Activated CD4-positive, alpha-beta memory T cell treated with anti-CD3 and anti-CD28 coated beads, Interleukin-2, amount 10 ng/mL, durations not matched to agents 7 days and 5 days (primary cell): Measurements from ENCODE around the gene CHST11. TPM values are rescaled to one million over a fixed set of nuclear protein-coding genes. Genes with fewer than 3 reads are reported as not detected.

Experiments
- CTCF ChIA-PET: fragments of 350-600 bp; sonication (Branson Sonifier 250); formaldehyde crosslinking; loops from one replicate; lab custom pipeline; 2021; ENCODE audit warnings: antibody characterized with exemption, inconsistent platforms; lab: Charles Lee
- POLR2A ChIA-PET: fragments of 350-600 bp; sonication (Branson Sonifier 250); formaldehyde crosslinking; loops from one replicate; lab custom pipeline; 2021; ENCODE audit warnings: antibody characterized with exemption; lab: Charles Lee
- DNase-seq: peaks from one replicate; pipeline ENCODE4 v3.0.0-alpha.2; 2020
- H3K27ac Mint-ChIP-seq: one replicate; pipeline ENCODE4 v1.8.0; 2021; ENCODE audit warnings: mild to moderate bottlenecking, mixed read lengths
- H3K27me3 Mint-ChIP-seq: one replicate; pipeline ENCODE4 v1.8.0; 2021; ENCODE audit warnings: mixed read lengths
- H3K36me3 Mint-ChIP-seq: one replicate; pipeline ENCODE4 v1.8.0; 2021; ENCODE audit warnings: low read depth, mixed read lengths
- H3K4me1 Mint-ChIP-seq: one replicate; pipeline ENCODE4 v1.8.0; 2021; ENCODE audit warnings: mixed read lengths
- H3K4me3 Mint-ChIP-seq: one replicate; pipeline ENCODE4 v1.8.0; 2021; ENCODE audit warnings: mild to moderate bottlenecking, mixed read lengths
- H3K9me3 Mint-ChIP-seq: one replicate; pipeline ENCODE4 v1.8.0; 2021; ENCODE audit warnings: mixed read lengths
- total RNA-seq, 2 experiments: library from RNA; stranded (reverse); gene quantifications; one replicate each; pipeline ENCODE4 v1.2.3, GENCODE V29; 2021

The CHST11 gene
- total RNA-seq, 2 experiments from 2014 or later, result 124 to 125 TPM

- Mint-ChIP-seq H3K9me3 (no peaks in the 10 kb centered on the region), H3K36me3 (peaks cover 32% of the 10 kb centered on the region), H3K27me3 (no peaks in the 10 kb centered on the region), H3K4me1 (peaks cover 79% of the 10 kb centered on the region), H3K27ac (peak overlapping the region; percentile 16), H3K4me3 (peak overlapping the region; percentile 9)
- ChIA-PET POLR2A (interaction anchor here (1.2 to 3.4 kb wide), 3 partner anchors 9 to 121 kb away, joined by 3 to 15 read pairs (median 5); partner anchors contain the start of gene CHST11), CTCF (interaction anchor here (0.8 to 1.8 kb wide), 3 partner anchors 84 to 197 kb away, joined by 3 to 5 read pairs (median 3); no protein-coding TSS in a partner anchor)
- peak; percentile 37 for DNase-seq
Measured at GRCh38 chr12:104578453-104578852, 121.7 kb downstream of the CHST11 start.

DNA sequence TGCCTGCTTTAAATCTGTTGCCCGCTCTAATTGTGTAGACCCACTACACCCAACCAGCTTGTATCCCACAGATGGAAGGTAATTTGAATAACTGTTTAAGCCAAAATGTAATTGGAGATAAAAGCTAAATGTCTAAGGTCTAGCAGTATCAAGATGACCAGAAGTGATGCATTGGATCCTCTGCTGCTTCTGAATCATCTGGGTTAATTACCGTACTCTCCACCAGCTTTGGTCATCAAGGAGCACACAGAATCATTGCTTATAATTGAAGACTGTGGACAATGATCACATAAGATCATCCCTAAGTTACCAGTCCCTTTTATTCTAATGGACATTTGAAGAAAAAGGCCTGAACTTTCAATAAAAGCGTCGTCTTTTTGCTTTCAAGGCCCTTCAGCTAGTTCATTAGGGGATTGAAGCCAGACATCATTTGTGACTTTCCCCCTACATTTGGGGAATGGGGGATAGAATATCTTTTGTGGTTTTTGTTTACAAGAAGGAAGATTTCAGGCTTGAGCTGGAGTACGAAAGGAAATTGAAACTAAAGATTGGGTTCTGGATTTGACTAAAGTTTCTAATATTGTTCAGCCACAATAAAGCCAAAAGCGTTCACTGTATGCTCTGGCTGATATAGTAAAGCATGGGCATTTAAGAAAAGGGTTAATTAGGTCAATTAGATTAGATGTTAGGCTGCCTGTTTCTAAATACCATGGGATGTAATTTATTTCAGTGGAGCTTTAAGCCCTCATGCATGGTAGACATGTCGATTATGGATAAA, 123.2 kb downstream of the CHST11 start:
- ChIA-PET POLR2A (interaction anchor here (0.9 to 3.4 kb wide), 3 partner anchors 11 to 108 kb away, joined by 3 to 15 read pairs (median 3); no protein-coding TSS in a partner anchor), CTCF (interaction anchor here (1.2 to 1.9 kb wide), 3 partner anchors 10 to 198 kb away, joined by 3 to 9 read pairs (median 5); no protein-coding TSS in a partner anchor)
- H3K4me3 Mint-ChIP-seq, result peak overlapping the region; percentile 31
- no peaks in the 10 kb centered on the region for H3K9me3 Mint-ChIP-seq
- no peaks in the 10 kb centered on the region for H3K27me3 Mint-ChIP-seq
- peak overlapping the region; percentile 50 for H3K27ac Mint-ChIP-seq
- H3K36me3 Mint-ChIP-seq, result peaks cover 33% of the 10 kb centered on the region
- peaks cover 74% of the 10 kb centered on the region for H3K4me1 Mint-ChIP-seq
- DNase-seq, result no peak

DNA sequence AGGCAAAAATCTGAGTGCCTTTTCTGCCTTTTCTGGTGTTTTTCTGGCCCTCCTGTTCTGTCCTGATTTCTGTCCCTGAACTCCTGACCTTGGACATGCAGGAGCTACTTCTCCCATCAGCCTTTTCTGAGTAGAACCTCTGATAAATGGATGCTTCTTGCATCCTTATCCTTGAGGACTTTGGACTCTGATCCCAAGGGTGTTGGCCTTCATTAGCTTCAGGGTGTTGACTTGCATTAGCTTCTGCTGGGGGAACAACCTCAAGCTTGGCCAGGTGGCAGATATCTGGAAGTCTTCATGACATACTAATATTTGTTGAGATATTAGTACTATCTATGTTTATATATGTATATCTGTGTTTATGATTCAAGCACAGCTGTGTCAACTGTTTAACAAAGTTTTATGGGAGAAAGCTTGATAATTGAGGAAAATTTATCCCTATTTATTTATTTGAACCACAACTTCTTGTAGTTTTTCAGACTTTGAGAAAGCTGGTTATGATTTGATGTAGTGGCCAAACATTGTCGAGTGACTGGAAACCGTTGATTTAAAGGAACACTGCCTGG, 124.3 kb downstream of the CHST11 start:
- DNase-seq, result no peak
- Mint-ChIP-seq H3K4me3 (no peak overlapping the region), H3K36me3 (peaks cover 35% of the 10 kb centered on the region), H3K27me3 (no peaks in the 10 kb centered on the region), H3K27ac (no peak overlapping the region), H3K9me3 (no peaks in the 10 kb centered on the region), H3K4me1 (peaks cover 66% of the 10 kb centered on the region)
- POLR2A ChIA-PET, result interaction anchor here (0.9 to 3.4 kb wide), 3 partner anchors 12 to 29 kb away, joined by 3 to 15 read pairs (median 3); no protein-coding TSS in a partner anchor
- CTCF ChIA-PET, result interaction anchor here (1.9 kb wide), 1 partner anchor 12 kb away, joined by 9 read pairs; no protein-coding TSS in a partner anchor

- no peaks in the 10 kb centered on the region for H3K27me3 Mint-ChIP-seq
- no peaks in the 10 kb centered on the region for H3K9me3 Mint-ChIP-seq
- H3K4me1 Mint-ChIP-seq, result peaks cover 51% of the 10 kb centered on the region
- ChIA-PET CTCF (no interaction called here), POLR2A (interaction anchor here (1.0 kb wide), 1 partner anchor 14 kb away, joined by 4 read pairs; no protein-coding TSS in a partner anchor)
- peaks cover 28% of the 10 kb centered on the region for H3K36me3 Mint-ChIP-seq
- no peak overlapping the region for H3K27ac Mint-ChIP-seq
- H3K4me3 Mint-ChIP-seq, result no peak overlapping the region
- no peak for DNase-seq
Measured at GRCh38 chr12:104582739-104583138, 126.0 kb downstream of the CHST11 start.

DNA sequence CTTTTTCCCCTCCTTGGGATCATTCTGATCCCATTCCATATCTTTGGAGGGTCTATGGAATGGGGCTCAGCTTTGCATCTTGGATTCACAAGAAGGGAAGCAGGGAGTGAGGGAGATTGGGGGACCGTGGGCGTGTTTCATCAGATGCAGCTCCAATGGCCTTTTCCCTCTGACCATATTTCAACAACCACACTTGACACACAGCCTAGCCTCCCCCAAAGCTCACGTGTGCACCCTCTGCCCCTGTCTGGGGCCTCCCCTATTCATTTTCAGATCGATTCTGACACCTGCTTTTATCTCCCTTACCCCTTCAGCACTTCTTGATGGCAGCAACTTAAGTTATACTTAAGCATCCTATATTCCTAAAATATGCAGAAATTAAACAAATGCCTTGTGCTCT, 126.6 kb downstream of the CHST11 start:
- H3K27me3 Mint-ChIP-seq, result no peaks in the 10 kb centered on the region
- no peak overlapping the region for H3K4me3 Mint-ChIP-seq
- ChIA-PET CTCF (no interaction called here), POLR2A (interaction anchor here (1.0 kb wide), 1 partner anchor 14 kb away, joined by 4 read pairs; no protein-coding TSS in a partner anchor)
- DNase-seq, result no peak
- H3K36me3 Mint-ChIP-seq, result peaks cover 27% of the 10 kb centered on the region
- H3K27ac Mint-ChIP-seq, result no peak overlapping the region
- H3K9me3 Mint-ChIP-seq, result no peaks in the 10 kb centered on the region
- H3K4me1 Mint-ChIP-seq, result peaks cover 47% of the 10 kb centered on the region

- H3K27me3 Mint-ChIP-seq, result no peaks in the 10 kb centered on the region
- POLR2A ChIA-PET, result no interaction called here
- no peak overlapping the region for H3K27ac Mint-ChIP-seq
- H3K4me3 Mint-ChIP-seq, result no peak overlapping the region
- CTCF ChIA-PET, result no interaction called here
- peaks cover 3% of the 10 kb centered on the region for H3K9me3 Mint-ChIP-seq
- no peak for DNase-seq
- H3K4me1 Mint-ChIP-seq, result peaks cover 28% of the 10 kb centered on the region
- peaks cover 37% of the 10 kb centered on the region for H3K36me3 Mint-ChIP-seq
Measured at GRCh38 chr12:104585448-104586055, 128.8 kb downstream of the CHST11 start.

DNA sequence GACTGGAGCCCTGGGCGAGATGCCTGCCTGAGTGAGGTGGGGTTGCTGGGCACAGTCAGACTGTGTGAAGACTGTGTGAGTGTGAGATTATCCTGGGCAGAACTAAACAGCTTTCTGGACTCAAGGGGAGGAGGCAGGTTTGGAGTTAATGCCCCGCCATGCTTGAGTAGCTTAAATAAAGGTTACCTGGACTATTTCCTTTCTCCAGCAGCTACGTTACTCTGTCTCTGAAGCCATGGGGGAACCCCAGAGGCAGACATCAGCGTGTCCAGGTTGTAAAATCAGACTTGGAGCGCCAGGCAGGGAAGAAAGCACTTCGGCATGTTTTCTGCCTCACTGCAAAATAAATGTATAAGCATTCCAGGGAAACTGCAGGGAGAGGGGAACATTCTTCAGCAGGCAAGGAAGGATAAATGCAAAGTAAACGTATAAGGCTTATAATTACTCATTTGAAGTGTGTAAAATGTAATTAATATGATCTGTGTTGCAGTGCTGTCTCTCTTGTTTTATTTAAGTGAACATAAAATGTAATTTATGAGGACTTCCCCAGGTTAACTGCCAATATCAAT, 129.7 kb downstream of the CHST11 start:
- no peak overlapping the region for H3K4me3 Mint-ChIP-seq
- peaks cover 39% of the 10 kb centered on the region for H3K36me3 Mint-ChIP-seq
- no peak overlapping the region for H3K27ac Mint-ChIP-seq
- peaks cover 3% of the 10 kb centered on the region for H3K9me3 Mint-ChIP-seq
- CTCF ChIA-PET, result no interaction called here
- no peak for DNase-seq
- peaks cover 24% of the 10 kb centered on the region for H3K4me1 Mint-ChIP-seq
- no peaks in the 10 kb centered on the region for H3K27me3 Mint-ChIP-seq
- POLR2A ChIA-PET, result no interaction called here

GRCh38 chr12:104588047-104588920, 131.5 kb downstream of the CHST11 start:
- Mint-ChIP-seq H3K36me3 (peaks cover 39% of the 10 kb centered on the region), H3K27me3 (no peaks in the 10 kb centered on the region), H3K4me1 (peaks cover 17% of the 10 kb centered on the region), H3K4me3 (no peak overlapping the region), H3K27ac (no peak overlapping the region), H3K9me3 (peaks cover 3% of the 10 kb centered on the region)
- ChIA-PET CTCF (no interaction called here), POLR2A (interaction anchor here (1.7 kb wide), 1 partner anchor 10 kb away, joined by 3 read pairs; no protein-coding TSS in a partner anchor)
- DNase-seq, result no peak

DNA sequence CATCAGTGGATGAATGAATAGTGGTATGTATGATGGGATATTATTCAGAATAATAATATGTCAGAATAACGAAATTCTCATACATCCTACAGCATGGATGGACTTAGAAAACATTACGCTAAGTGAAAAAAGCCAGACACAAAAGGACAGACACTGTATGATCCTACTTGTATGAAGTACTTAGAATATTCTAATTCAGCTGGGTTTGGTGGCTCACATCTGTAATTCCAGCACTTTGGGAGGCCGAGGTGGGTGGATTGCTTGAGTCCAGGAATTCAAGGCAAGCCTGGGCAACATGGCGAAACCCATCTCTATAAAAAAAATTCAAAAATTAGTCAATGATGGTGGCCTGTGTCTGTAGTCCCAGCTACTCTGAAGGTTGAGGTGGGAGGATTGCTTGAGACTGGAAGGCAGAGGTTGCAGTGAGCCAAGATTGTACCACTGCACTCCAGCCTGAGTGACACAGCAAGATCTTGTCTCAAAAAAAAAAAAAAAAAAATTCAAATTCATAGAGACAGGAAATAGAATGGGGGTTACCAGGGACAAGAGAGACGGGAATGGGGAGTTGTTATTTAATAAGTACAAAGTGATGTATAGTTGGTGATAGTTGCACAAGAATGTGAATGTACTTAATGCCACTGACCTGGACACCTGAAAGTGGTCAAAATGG, 132.3 kb downstream of the CHST11 start:
- peaks cover 3% of the 10 kb centered on the region for H3K9me3 Mint-ChIP-seq
- ChIA-PET CTCF (no interaction called here), POLR2A (interaction anchor here (1.7 kb wide), 1 partner anchor 10 kb away, joined by 3 read pairs; no protein-coding TSS in a partner anchor)

GRCh38 chr12:104590022-104590421, 133.3 kb downstream of the CHST11 start:
- Mint-ChIP-seq H3K4me3 (no peak overlapping the region), H3K4me1 (peaks cover 11% of the 10 kb centered on the region), H3K27ac (no peak overlapping the region), H3K9me3 (peaks cover 3% of the 10 kb centered on the region), H3K36me3 (peaks cover 32% of the 10 kb centered on the region), H3K27me3 (no peaks in the 10 kb centered on the region)
- ChIA-PET POLR2A (no interaction called here), CTCF (interaction anchor here (1.1 kb wide), 1 partner anchor 208 kb away, joined by 3 read pairs; no protein-coding TSS in a partner anchor)
- DNase-seq, result no peak

More for the DNA sequence above, 132.3 kb downstream of the CHST11 start:
- Mint-ChIP-seq H3K4me1 (peaks cover 11% of the 10 kb centered on the region), H3K27me3 (no peaks in the 10 kb centered on the region), H3K4me3 (no peak overlapping the region), H3K27ac (no peak overlapping the region), H3K36me3 (peaks cover 39% of the 10 kb centered on the region)
- DNase-seq, result no peak

DNA sequence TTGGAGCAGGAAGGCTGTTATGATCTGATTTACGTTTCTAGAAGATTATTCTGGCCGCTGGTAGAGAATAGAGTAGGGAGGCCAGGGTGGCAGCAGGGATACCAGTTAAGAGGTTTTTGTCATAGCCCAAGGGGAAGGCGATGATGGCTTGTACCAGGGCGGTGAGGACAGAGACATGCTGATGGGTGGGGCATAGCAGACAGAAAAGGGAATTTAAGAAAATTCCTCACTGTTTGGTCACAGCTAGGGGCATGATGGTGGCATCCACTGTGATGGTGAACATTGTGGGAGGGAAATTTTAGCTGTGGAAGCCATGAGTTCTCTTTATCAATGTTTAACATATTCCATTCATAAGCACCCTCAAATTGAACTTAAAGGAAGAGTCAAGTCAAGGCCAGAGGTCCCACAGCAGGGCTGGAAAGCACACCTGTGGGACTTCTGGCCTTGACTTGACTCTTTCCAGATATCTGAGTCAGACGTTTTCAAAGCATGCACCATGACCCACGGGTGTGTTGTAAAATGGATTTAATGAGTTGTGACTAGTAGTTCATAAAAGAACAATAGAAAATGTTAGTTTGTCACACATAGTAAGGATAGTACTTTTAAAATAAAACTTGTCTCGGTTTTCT, 134.6 kb downstream of the CHST11 start:
- peaks cover 27% of the 10 kb centered on the region for H3K36me3 Mint-ChIP-seq
- no peak for DNase-seq
- CTCF ChIA-PET, result no interaction called here
- peaks cover 3% of the 10 kb centered on the region for H3K9me3 Mint-ChIP-seq
- POLR2A ChIA-PET, result no interaction called here
- peaks cover 10% of the 10 kb centered on the region for H3K4me1 Mint-ChIP-seq
- no peaks in the 10 kb centered on the region for H3K27me3 Mint-ChIP-seq
- no peak overlapping the region for H3K4me3 Mint-ChIP-seq
- H3K27ac Mint-ChIP-seq, result peak overlapping the region; percentile 28
